GM23338 (cell line): ENCODE results near the gene RAB3IP.

Experiments
- CREB1 ChIP-seq: fragments of 250-450 bp; sonication (Bioruptor Pico); IDR thresholded peaks from 2 replicates; pipeline ENCODE4 v1.5.0; 2020; ENCODE audit warnings: low read depth, mild to moderate bottlenecking, moderate library complexity
- EZH2 ChIP-seq: fragments of 200-600 bp; sonication (generic); IDR thresholded peaks from one replicate; pipeline ENCODE4 v1.8.0; 2017; ENCODE audit warnings: antibody characterized with exemption, mild to moderate bottlenecking, low read depth; ENCODE audit not compliant: unreplicated experiment
- EZH2phosphoT487 ChIP-seq: fragments of 200-600 bp; sonication (generic); IDR thresholded peaks from one replicate; pipeline ENCODE4 v1.8.1; 2018; ENCODE audit warnings: antibody characterized with exemption; ENCODE audit not compliant: unreplicated experiment
- JUNB ChIP-seq: IDR thresholded peaks from one replicate; pipeline ENCODE4 v1.6.1; 2016; ENCODE audit warnings: antibody characterized with exemption; ENCODE audit not compliant: unreplicated experiment
- NANOG ChIP-seq: IDR thresholded peaks from 2 replicates; pipeline ENCODE4 v1.6.1; 2016; ENCODE audit warnings: antibody characterized with exemption, borderline replicate concordance
- POLR2AphosphoS5 ChIP-seq: IDR thresholded peaks from 2 replicates; pipeline ENCODE4 v1.6.1; 2016; ENCODE audit warnings: antibody characterized with exemption, low read depth
- TF ChIP-seq, protein P1 (sequence below), 2 experiments: fragments of 200-600 bp in 1 of 2; sonication (generic) in 1 of 2; conservative IDR thresholded peaks; 2 replicates each; pipeline versions ENCODE4 v1.5.1 to v1.6.1; 2016 to 2017; ENCODE audit warnings: antibody characterized with exemption in 2 of 2, low read depth in 2 of 2, mild to moderate bottlenecking in 2 of 2, moderate library complexity in 1 of 2
- TF ChIP-seq, protein P2 (sequence below): IDR thresholded peaks from one replicate; pipeline ENCODE4 v1.6.1; 2018; ENCODE audit warnings: antibody characterized with exemption; ENCODE audit not compliant: unreplicated experiment

DNA sequence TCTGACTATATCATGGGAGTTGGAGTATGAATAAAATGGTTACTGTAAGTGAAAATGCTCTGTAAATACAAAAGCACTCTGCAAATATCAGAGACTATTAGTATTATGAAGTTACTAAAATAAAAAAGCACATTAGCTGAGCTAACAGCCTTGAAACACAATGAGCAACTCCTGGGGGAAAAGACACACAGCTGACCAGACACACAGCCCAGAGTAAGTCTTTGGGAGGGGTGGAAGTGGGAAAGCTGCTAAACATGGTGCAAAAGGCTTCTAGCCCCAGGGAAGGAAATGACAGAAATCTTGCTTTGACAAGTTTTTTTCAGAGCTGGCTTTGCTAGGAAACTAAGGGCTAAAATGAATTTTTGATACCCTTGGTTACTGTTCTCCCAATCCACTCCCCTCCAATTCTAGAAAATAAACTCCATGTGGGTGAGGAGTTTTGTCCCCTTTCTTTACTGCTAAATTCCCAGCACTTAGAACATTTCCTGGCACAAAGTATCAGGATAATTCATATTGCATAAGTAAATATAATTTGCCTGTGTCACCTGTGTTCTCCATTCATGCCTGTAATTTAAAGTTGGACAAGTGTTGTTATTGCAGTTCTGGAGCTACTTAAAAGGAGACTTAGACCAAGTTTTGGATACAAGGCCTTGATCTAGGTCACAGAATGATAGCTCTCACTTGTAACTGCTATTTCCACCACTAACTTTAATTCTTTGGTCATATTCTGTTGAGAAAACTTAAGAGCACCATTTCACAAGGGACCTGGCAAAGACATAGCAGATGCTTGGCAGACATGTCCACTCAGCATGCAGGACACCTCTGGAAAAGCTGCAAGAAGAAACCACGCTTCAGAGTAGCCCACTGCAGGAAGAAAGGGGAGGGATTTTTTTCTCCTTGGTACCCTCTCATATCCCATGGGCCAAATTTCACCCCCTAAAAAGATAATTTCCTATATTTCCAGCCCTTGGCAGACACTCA, 19.0 kb upstream of the RAB3IP start:
- TF ChIP-seq, protein P1, sequence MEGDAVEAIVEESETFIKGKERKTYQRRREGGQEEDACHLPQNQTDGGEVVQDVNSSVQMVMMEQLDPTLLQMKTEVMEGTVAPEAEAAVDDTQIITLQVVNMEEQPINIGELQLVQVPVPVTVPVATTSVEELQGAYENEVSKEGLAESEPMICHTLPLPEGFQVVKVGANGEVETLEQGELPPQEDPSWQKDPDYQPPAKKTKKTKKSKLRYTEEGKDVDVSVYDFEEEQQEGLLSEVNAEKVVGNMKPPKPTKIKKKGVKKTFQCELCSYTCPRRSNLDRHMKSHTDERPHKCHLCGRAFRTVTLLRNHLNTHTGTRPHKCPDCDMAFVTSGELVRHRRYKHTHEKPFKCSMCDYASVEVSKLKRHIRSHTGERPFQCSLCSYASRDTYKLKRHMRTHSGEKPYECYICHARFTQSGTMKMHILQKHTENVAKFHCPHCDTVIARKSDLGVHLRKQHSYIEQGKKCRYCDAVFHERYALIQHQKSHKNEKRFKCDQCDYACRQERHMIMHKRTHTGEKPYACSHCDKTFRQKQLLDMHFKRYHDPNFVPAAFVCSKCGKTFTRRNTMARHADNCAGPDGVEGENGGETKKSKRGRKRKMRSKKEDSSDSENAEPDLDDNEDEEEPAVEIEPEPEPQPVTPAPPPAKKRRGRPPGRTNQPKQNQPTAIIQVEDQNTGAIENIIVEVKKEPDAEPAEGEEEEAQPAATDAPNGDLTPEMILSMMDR (conservative IDR thresholded peaks at IDR 0.05; ENCODE audit: low read depth in 2 of 2): no peak
- TF ChIP-seq, protein P2, sequence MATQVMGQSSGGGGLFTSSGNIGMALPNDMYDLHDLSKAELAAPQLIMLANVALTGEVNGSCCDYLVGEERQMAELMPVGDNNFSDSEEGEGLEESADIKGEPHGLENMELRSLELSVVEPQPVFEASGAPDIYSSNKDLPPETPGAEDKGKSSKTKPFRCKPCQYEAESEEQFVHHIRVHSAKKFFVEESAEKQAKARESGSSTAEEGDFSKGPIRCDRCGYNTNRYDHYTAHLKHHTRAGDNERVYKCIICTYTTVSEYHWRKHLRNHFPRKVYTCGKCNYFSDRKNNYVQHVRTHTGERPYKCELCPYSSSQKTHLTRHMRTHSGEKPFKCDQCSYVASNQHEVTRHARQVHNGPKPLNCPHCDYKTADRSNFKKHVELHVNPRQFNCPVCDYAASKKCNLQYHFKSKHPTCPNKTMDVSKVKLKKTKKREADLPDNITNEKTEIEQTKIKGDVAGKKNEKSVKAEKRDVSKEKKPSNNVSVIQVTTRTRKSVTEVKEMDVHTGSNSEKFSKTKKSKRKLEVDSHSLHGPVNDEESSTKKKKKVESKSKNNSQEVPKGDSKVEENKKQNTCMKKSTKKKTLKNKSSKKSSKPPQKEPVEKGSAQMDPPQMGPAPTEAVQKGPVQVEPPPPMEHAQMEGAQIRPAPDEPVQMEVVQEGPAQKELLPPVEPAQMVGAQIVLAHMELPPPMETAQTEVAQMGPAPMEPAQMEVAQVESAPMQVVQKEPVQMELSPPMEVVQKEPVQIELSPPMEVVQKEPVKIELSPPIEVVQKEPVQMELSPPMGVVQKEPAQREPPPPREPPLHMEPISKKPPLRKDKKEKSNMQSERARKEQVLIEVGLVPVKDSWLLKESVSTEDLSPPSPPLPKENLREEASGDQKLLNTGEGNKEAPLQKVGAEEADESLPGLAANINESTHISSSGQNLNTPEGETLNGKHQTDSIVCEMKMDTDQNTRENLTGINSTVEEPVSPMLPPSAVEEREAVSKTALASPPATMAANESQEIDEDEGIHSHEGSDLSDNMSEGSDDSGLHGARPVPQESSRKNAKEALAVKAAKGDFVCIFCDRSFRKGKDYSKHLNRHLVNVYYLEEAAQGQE: no peak
- TF ChIP-seq EZH2 (no peak), POLR2AphosphoS5 (no peak), EZH2phosphoT487 (no peak), CREB1 (CRISPR knock-in tag) (no peak), JUNB (no peak), NANOG (no peak)
